HEK293 (cell line): ENCODE measurements around the gene UBE2Q1.

Experiments used
- CTCF ChIA-PET: fragments of 350-600 bp; formaldehyde crosslinking; extraction: SDS; loops from one replicate; lab custom pipeline; 2021; ENCODE audit warnings: antibody characterized with exemption; lab: Yijun Ruan, JAX
- POLR2A ChIA-PET: fragments of 300-600 bp; formaldehyde crosslinking; extraction: SDS; loops from one replicate; lab custom pipeline; 2020; ENCODE audit warnings: antibody characterized with exemption, inconsistent platforms; lab: Yijun Ruan, JAX
- H3K27ac ChIP-seq: fragments of 200-500 bp; sonication (Bioruptor generic); 2 replicates; pipeline ENCODE4 v1.5.1; 2014; ENCODE audit warnings: low read depth, low read length, control low read depth, inconsistent platforms; ENCODE audit errors: extremely low read depth
- H3K36me3 ChIP-seq, 2 experiments: fragments of 200-500 bp in 1 of 2; sonication (Bioruptor generic) in 1 of 2; 1 replicate in 1 of 2; 2 replicates in 1 of 2; pipeline ENCODE4 v1.5.1; 2014 to 2017; ENCODE audit warnings: inconsistent platforms in 2 of 2, low read length in 2 of 2; ENCODE audit not compliant: control insufficient read depth in 2 of 2, insufficient read depth in 1 of 2
- H3K4me1 ChIP-seq: fragments of 200-500 bp; sonication (Bioruptor generic); 2 replicates; pipeline ENCODE4 v1.5.1; 2014; ENCODE audit warnings: mild to moderate bottlenecking, low read length, inconsistent platforms; ENCODE audit not compliant: control insufficient read depth, insufficient read depth
- H3K4me3 ChIP-seq: 2 replicates; pipeline ENCODE4 v1.5.1; 2011; ENCODE audit warnings: low read depth, mild to moderate bottlenecking, control low read depth, low read length, moderate library complexity
- H3K9me3 ChIP-seq: fragments of 200-500 bp; sonication (Bioruptor generic); 2 replicates; pipeline ENCODE4 v1.5.1; 2014; ENCODE audit warnings: low read depth, low read length, inconsistent platforms; ENCODE audit not compliant: control insufficient read depth, insufficient read depth
- KLF10 ChIP-seq: fragments of 450-650 bp; IDR thresholded peaks from 2 replicates; pipeline ENCODE4 v1.5.1; 2018; ENCODE audit warnings: missing biosample characterization, mild to moderate bottlenecking, missing genetic modification characterization
- KLF7 ChIP-seq: fragments of 450-650 bp; formaldehyde crosslinking; IDR thresholded peaks from 2 replicates; pipeline ENCODE4 v1.5.1; 2016; ENCODE audit warnings: missing biosample characterization, missing genetic modification characterization, borderline replicate concordance
- MYNN ChIP-seq: fragments of 450-650 bp; formaldehyde crosslinking; IDR thresholded peaks from 2 replicates; pipeline ENCODE4 v1.5.1; 2016; ENCODE audit warnings: missing biosample characterization, missing genetic modification characterization, borderline replicate concordance
- PATZ1 ChIP-seq: fragments of 450-650 bp; formaldehyde crosslinking; IDR thresholded peaks from 2 replicates; pipeline ENCODE4 v1.5.1; 2016; ENCODE audit warnings: missing biosample characterization, missing genetic modification characterization
- SETDB1 ChIP-seq: IDR thresholded peaks from one replicate; pipeline ENCODE4 v1.6.1; 2017; ENCODE audit warnings: mild to moderate bottlenecking, low read length, moderate library complexity, mixed read lengths; ENCODE audit not compliant: insufficient read length
- TRIM28 ChIP-seq: IDR thresholded peaks from 2 replicates; pipeline ENCODE4 v1.6.1; 2011; ENCODE audit warnings: low read length, control low read depth, borderline replicate concordance
- ZBTB26 ChIP-seq: fragments of 450-650 bp; formaldehyde crosslinking; optimal IDR thresholded peaks from 2 replicates; pipeline ENCODE3; 2016; ENCODE audit warnings: missing biosample characterization, mild to moderate bottlenecking, missing genetic modification characterization
- ZNF121 ChIP-seq: fragments of 450-650 bp; formaldehyde crosslinking; IDR thresholded peaks from 2 replicates; pipeline ENCODE4 v1.5.1; 2016; ENCODE audit warnings: missing biosample characterization, missing genetic modification characterization
- ZNF16 ChIP-seq: fragments of 450-650 bp; formaldehyde crosslinking; IDR thresholded peaks from 2 replicates; pipeline ENCODE4 v1.5.1; 2016; ENCODE audit warnings: low read depth, missing biosample characterization, missing genetic modification characterization
- ZNF184 ChIP-seq: fragments of 450-650 bp; IDR thresholded peaks from 2 replicates; pipeline ENCODE4 v1.5.1; 2018; ENCODE audit warnings: missing biosample characterization, mild to moderate bottlenecking, missing genetic modification characterization
- ZNF202 ChIP-seq: fragments of 450-650 bp; formaldehyde crosslinking; IDR thresholded peaks from 2 replicates; pipeline ENCODE4 v1.5.1; 2016; ENCODE audit warnings: missing biosample characterization, missing genetic modification characterization, borderline replicate concordance
- ZNF24 ChIP-seq: fragments of 450-650 bp; formaldehyde crosslinking; IDR thresholded peaks from 2 replicates; pipeline ENCODE4 v1.5.1; 2016; ENCODE audit warnings: missing biosample characterization, missing genetic modification characterization
- ZNF341 ChIP-seq: fragments of 450-650 bp; formaldehyde crosslinking; IDR thresholded peaks from 2 replicates; pipeline ENCODE4; 2016; ENCODE audit warnings: low read depth, missing biosample characterization, missing genetic modification characterization
- ZNF473 ChIP-seq: fragments of 450-650 bp; formaldehyde crosslinking; IDR thresholded peaks from 2 replicates; pipeline ENCODE4 v1.5.1; 2017; ENCODE audit warnings: missing biosample characterization, missing genetic modification characterization
- ZNF510 ChIP-seq: fragments of 450-650 bp; formaldehyde crosslinking; IDR thresholded peaks from 2 replicates; pipeline ENCODE4 v1.5.1; 2018; ENCODE audit warnings: mild to moderate bottlenecking, missing genetic modification characterization, missing biosample characterization; ENCODE audit not compliant: insufficient replicate concordance
- ZNF514 ChIP-seq: fragments of 450-650 bp; formaldehyde crosslinking; IDR thresholded peaks from 2 replicates; pipeline ENCODE4 v1.5.1; 2016; ENCODE audit warnings: missing biosample characterization, missing genetic modification characterization
- ZNF600 ChIP-seq: fragments of 450-650 bp; formaldehyde crosslinking; IDR thresholded peaks from 2 replicates; pipeline ENCODE4 v1.5.1; 2016; ENCODE audit warnings: missing biosample characterization, missing genetic modification characterization
- ZNF664 ChIP-seq: fragments of 450-650 bp; formaldehyde crosslinking; IDR thresholded peaks from 2 replicates; pipeline ENCODE4 v1.5.1; 2016; ENCODE audit warnings: missing biosample characterization, missing genetic modification characterization
- ZNF707 ChIP-seq: fragments of 450-650 bp; formaldehyde crosslinking; IDR thresholded peaks from 2 replicates; pipeline ENCODE4 v1.5.1; 2016; ENCODE audit warnings: missing biosample characterization, missing genetic modification characterization
- ZNF776 ChIP-seq: fragments of 450-650 bp; formaldehyde crosslinking; IDR thresholded peaks from 2 replicates; pipeline ENCODE4 v1.5.0; 2017; ENCODE audit warnings: missing biosample characterization, missing genetic modification characterization, borderline replicate concordance
- ZSCAN4 ChIP-seq: fragments of 450-650 bp; formaldehyde crosslinking; IDR thresholded peaks from 2 replicates; pipeline ENCODE4 v1.5.1; 2017; ENCODE audit warnings: missing biosample characterization, missing genetic modification characterization
- ZXDB ChIP-seq: fragments of 450-650 bp; formaldehyde crosslinking; IDR thresholded peaks from 2 replicates; pipeline ENCODE4 v1.5.1; 2016; ENCODE audit warnings: missing biosample characterization, missing genetic modification characterization
- TF ChIP-seq, protein P1 (sequence below): fragments of 450-650 bp; formaldehyde crosslinking; IDR thresholded peaks from 2 replicates; pipeline ENCODE4 v1.5.1; 2017; ENCODE audit warnings: missing biosample characterization, missing genetic modification characterization
- TF ChIP-seq, protein P2 (sequence below): fragments of 450-650 bp; formaldehyde crosslinking; IDR thresholded peaks from 2 replicates; pipeline ENCODE4 v1.5.1; 2016; ENCODE audit warnings: missing biosample characterization, missing genetic modification characterization

UBE2Q1 gene

GRCh38 chr1:154573168-154573510 lies 14.7 kb upstream of the UBE2Q1 start:
- peaks cover 0 to 15% of the 10 kb centered on the region in 2 experiments; a peak in 1 of 3 replicates for H3K36me3 ChIP-seq
- H3K27ac ChIP-seq, result no peak overlapping the region
- peaks cover 6% of the 10 kb centered on the region; the same call in 1 of the 2 replicates for H3K4me1 ChIP-seq
- ChIA-PET CTCF (interaction anchor here (1.1 to 3.1 kb wide), 2 partner anchors 13 to 175 kb away, joined by 3 to 18 read pairs; no protein-coding TSS in a partner anchor), POLR2A (no interaction called here)
- TF ChIP-seq, protein P1, sequence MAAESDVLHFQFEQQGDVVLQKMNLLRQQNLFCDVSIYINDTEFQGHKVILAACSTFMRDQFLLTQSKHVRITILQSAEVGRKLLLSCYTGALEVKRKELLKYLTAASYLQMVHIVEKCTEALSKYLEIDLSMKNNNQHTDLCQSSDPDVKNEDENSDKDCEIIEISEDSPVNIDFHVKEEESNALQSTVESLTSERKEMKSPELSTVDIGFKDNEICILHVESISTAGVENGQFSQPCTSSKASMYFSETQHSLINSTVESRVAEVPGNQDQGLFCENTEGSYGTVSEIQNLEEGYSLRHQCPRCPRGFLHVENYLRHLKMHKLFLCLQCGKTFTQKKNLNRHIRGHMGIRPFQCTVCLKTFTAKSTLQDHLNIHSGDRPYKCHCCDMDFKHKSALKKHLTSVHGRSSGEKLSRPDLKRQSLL (tag by site-specific recombination), result no peak
- no peak for TF ChIP-seq ZNF121 (tag by site-specific recombination)
- no peak for TF ChIP-seq ZNF202
- no peak for TF ChIP-seq ZSCAN4 (tag by site-specific recombination)
- no peak for TF ChIP-seq ZXDB (tag by site-specific recombination)
- no peak for TF ChIP-seq KLF7 (tag by site-specific recombination)
- TF ChIP-seq ZNF341 (tag by site-specific recombination), result no peak
- TF ChIP-seq MYNN (tag by site-specific recombination), result no peak
- no peak for TF ChIP-seq ZNF776 (tag by site-specific recombination)
- no peak for TF ChIP-seq SETDB1
- no peak for TF ChIP-seq ZBTB26 (tag by site-specific recombination)
- TF ChIP-seq TRIM28, result no peak
- no peak for TF ChIP-seq ZNF600 (tag by site-specific recombination)
- TF ChIP-seq ZNF184 (tag by site-specific recombination), result no peak
- H3K4me3 ChIP-seq, result no peak overlapping the region
- H3K9me3 ChIP-seq, result no peaks in the 10 kb centered on the region

- no peak overlapping the region for H3K4me3 ChIP-seq
- CTCF ChIA-PET, result interaction anchor here (1.1 to 3.1 kb wide), 2 partner anchors 13 to 175 kb away, joined by 3 to 18 read pairs; no protein-coding TSS in a partner anchor
- H3K27ac ChIP-seq, result no peak overlapping the region
- peaks cover 0 to 9% of the 10 kb centered on the region in 2 experiments; a peak in 1 of 3 replicates for H3K36me3 ChIP-seq
- no peak for TF ChIP-seq ZNF473
- TF ChIP-seq KLF10 (tag by site-specific recombination), result no peak
- POLR2A ChIA-PET, result no interaction called here
- peaks cover 6% of the 10 kb centered on the region; the same call in 1 of the 2 replicates for H3K4me1 ChIP-seq
- no peaks in the 10 kb centered on the region for H3K9me3 ChIP-seq
Measured at GRCh38 chr1:154572468-154573167, 14.2 kb upstream of the UBE2Q1 start.

- Histone ChIP-seq H3K9me3 (no peaks in the 10 kb centered on the region), H3K4me1 (peaks cover 6% of the 10 kb centered on the region; the same call in 1 of the 2 replicates), H3K36me3 (peaks cover 0 to 2% of the 10 kb centered on the region in 2 experiments; a peak in 1 of 3 replicates), H3K4me3 (no peak overlapping the region), H3K27ac (no peak overlapping the region)
- ChIA-PET CTCF (interaction anchor here (3.1 kb wide), 1 partner anchor 12 kb away, joined by 18 read pairs; no protein-coding TSS in a partner anchor), POLR2A (no interaction called here)
- no peak for TF ChIP-seq ZNF510 (tag by site-specific recombination)
- TF ChIP-seq ZNF514, result no peak
- no peak for TF ChIP-seq ZNF16 (tag by site-specific recombination)
- TF ChIP-seq ZNF664 (tag by site-specific recombination), result no peak
- no peak for TF ChIP-seq PATZ1 (tag by site-specific recombination)
- TF ChIP-seq ZNF24 (tag by site-specific recombination), result no peak
- TF ChIP-seq, protein P2, sequence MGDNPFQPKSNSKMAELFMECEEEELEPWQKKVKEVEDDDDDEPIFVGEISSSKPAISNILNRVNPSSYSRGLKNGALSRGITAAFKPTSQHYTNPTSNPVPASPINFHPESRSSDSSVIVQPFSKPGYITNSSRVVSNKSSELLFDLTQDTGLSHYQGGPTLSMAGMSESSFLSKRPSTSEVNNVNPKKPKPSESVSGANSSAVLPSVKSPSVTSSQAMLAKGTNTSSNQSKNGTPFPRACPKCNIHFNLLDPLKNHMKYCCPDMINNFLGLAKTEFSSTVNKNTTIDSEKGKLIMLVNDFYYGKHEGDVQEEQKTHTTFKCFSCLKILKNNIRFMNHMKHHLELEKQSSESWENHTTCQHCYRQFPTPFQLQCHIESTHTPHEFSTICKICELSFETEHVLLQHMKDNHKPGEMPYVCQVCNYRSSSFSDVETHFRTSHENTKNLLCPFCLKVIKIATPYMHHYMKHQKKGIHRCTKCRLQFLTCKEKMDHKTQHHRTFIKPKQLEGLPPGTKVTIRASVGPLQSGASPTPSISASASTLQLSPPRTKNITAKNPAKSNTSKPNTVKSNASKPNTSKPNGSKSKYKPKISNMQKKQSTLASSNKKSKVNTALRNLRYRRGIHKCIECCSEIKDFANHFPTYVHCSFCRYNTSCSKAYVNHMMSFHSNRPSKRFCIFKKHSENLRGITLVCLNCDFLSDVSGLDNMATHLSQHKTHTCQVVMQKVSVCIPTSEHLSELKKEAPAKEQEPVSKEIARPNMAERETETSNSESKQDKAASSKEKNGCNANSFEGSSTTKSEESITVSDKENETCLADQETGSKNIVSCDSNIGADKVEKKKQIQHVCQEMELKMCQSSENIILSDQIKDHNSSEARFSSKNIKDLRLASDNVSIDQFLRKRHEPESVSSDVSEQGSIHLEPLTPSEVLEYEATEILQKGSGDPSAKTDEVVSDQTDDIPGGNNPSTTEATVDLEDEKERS, result no peak
- no peak for TF ChIP-seq ZNF707 (tag by site-specific recombination)
Measured at GRCh38 chr1:154571964-154572288, 13.5 kb upstream of the UBE2Q1 start.
